ENCODE data around the gene CEP68.

- no peak for TF ChIP-seq POLR2A (IDR thresholded peaks at IDR 0.05; ENCODE audit: low read depth, low read length)
- TF ChIP-seq POLR2AphosphoS5 (IDR thresholded peaks at IDR 0.05; ENCODE audit: low read depth, low read length) = no peak
Observed at GRCh38 chr2:65076345-65076710, 20.1 kb downstream of the CEP68 start.
